Measurements from ENCODE around the gene LAMTOR2.

LAMTOR2 gene

GRCh38 chr1:156076609-156077429, 22.2 kb downstream of the LAMTOR2 start:
- no peak for DNase-seq (ENCODE audit: low spot score)

DNA sequence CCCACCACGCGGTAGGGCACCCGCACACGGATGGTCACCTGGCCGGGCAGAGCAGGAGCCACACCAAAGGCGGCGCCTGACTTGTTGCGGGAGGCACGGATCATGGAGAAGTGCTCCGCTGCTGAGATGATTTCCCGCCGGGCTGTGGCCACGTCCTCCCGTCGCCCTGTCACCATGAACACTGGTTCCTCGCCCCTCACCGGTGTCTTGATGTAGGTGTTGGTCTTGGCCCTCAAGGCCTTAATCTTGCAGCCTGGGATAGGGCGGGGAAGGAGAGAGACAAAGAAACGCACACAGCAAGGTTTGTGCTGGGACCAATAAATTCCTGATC, 22.8 kb downstream of the LAMTOR2 start:
- DNase-seq (ENCODE audit: low spot score) = no peak

- no peak for DNase-seq (ENCODE audit: low spot score)
These were observed 24.1 kb downstream of the LAMTOR2 start for GRCh38 chr1:156078728-156079127.

DNA sequence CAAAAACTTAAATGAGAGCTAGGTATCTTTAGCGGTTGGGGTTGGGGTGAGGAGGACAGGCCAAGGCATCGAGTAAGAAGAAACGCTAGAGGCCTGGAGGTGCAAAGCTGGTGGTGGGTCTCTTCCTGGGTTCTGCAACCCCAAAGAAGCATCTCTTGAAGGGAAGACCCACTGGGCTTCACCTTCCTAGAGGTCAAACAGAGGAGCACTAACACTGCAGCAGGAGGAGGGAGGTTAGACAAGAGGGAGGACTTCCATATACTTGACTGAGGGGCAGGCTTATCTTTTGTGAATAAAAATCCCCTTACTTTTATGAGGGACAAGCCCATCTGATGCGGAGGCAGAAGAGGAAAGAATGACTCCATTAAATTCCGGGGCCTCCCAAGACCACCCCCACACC, 25.2 kb downstream of the LAMTOR2 start:
- no peak for DNase-seq (ENCODE audit: low spot score)

GRCh38 chr1:156080241-156080862, 25.8 kb downstream of the LAMTOR2 start:
- DNase-seq (ENCODE audit: low spot score) = no peak

- no peak for DNase-seq (ENCODE audit: low spot score)
These were observed 26.2 kb downstream of the LAMTOR2 start for GRCh38 chr1:156080863-156081179.

DNA sequence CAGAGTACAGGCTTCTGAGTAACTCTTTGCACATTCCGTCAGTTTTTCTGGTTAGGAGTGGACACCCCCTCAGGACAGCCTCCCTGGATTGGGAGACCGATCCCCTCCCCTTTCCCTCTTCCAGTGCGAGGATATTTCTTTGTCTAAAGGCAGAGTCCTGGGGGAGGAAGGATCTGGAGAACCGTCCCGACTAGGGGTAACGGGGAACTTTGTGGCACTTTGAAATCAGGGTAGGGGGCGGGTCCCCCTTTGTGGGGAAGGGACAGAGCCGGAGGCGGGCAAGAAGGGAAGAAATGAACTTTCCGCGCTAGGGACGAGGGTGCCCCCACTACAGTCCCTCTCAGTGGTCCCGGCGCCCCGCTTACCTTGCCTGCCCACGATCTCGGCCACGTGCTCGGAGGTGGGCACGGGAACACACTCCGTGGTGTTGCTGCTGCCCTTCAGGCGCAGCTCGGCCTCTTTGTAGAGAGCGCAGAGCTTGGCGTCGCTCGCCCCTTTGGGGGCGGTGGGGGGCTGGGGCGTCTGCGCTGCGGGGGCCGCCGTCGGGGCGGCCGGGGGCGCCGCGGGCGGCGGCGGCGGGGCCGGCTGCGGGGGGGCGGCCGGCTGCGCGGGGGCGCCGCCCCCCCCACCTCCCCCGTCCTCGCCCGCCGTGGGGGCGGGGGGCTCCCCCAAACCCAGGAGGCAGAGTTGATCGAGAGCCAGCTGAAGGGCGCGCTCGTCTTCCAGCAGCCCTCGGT, 26.8 kb downstream of the LAMTOR2 start:
- no peak for DNase-seq (ENCODE audit: low spot score)

GRCh38 chr1:156081917-156082308, 27.3 kb downstream of the LAMTOR2 start:
- no peak for DNase-seq (ENCODE audit: low spot score)

DNA sequence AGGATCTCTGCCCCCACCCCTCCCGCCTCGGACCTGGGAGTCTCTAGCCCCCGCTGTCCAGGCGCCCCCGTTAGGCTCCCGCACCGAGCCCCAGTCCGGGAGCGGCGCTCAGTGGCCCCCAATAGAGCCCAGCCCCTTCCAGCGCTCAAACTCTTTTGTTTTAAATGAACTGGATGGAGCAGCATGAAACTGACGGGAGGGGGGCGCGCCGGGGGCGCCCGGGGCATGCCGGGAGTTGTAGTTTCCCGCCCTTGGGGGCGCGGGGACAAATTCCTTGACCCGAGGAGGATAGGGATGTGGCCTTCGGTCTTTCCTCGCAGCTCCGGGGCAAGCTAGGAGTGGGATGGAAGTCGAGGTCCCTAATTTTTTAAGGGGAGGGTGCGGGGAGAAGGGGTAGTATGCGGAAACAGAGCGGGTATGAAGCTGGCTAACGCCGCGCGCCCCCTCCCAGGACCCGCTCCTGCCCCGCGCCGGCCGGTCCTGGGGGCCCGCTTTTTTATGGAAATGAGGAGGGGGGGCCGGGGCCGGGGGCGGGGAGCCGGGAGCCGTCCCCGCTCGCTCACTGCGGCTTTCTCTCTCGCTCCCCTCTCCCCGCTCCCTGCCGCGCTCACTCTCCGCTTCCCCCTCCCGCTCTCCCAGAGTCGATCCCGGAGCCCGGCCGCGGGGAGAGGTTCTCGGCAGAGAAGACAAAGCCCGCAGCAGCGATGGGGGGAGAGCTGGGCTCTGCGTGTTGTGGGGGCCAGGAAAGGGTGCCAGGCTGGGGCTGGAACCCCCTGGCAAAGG, 27.9 kb downstream of the LAMTOR2 start, which contains the start of gene MEX3A:
TSS of gene MEX3A (minus strand) at position 157 of the 783 bp plus-strand sequence. CDS start 467 bp downstream, outside the sequence.
- peak; percentile 84 for DNase-seq (ENCODE audit: low spot score)

- no peak for DNase-seq (ENCODE audit: low spot score)
These were observed 29.5 kb downstream of the LAMTOR2 start for GRCh38 chr1:156083800-156084790.

GRCh38 chr1:156086256-156086662, 31.7 kb downstream of the LAMTOR2 start:
- DNase-seq (ENCODE audit: low spot score) = no peak

DNA sequence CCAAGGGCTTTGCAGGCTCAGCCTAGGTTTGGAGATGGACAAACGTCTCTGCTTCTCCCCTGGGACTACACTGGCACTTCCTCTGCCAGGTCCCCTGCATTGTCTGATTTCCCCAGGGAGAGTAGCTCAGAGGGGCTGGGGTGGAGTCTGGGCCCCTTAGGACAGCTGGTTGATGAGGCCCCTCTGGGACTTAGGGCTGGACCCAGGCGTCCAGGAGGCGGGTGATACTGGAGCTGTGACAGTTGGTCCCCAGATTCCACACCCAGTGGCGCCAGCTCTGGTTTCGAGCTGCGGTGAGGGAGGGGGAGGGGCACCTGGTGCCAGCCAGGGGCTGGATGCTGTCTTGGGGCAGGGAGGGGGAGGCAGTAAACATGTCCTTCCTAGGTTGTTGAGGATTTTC, 35.1 kb downstream of the LAMTOR2 start:
- no peak for DNase-seq (ENCODE audit: low spot score)

GRCh38 chr1:156090138-156090839, 35.7 kb downstream of the LAMTOR2 start:
- DNase-seq (ENCODE audit: low spot score) = no peak

DNA sequence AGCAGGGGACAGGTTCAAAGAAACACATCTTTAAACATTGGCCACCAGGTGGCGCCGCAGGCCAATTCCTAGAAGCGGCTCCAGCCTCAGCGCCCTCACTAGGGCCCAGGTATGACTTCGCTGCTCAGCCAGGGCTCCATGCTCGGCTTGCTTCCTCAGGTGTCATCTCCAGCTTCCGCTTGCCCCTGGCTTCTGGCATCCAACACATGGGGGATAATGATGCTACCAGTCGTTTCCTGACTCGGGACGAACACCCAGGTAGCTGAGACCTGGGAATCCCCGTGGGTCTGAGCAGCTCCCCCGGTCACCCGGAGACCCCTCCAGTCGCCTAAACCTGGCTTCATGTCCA, 36.2 kb downstream of the LAMTOR2 start:
- DNase-seq (ENCODE audit: low spot score) = peak; percentile 76

DNA sequence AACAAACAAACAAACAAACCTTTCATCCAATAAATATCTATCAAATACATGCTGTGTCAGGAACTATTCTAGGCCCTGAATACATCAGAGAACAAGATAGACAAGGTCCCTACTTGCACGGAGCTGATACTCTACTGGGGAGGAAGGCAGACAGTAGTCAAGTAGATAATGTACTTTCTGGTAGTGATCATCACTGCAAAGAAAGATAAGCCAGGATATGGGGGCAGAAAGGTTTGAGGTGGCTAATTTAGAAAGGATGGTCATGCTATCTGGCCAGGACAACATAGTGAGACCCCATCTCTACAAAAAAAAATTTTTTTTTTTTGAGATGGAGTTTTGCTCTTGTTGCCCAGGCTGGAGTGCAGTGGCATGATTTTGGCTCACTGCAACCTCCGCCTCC, 37.0 kb downstream of the LAMTOR2 start:
- no peak for DNase-seq (ENCODE audit: low spot score)

DNA sequence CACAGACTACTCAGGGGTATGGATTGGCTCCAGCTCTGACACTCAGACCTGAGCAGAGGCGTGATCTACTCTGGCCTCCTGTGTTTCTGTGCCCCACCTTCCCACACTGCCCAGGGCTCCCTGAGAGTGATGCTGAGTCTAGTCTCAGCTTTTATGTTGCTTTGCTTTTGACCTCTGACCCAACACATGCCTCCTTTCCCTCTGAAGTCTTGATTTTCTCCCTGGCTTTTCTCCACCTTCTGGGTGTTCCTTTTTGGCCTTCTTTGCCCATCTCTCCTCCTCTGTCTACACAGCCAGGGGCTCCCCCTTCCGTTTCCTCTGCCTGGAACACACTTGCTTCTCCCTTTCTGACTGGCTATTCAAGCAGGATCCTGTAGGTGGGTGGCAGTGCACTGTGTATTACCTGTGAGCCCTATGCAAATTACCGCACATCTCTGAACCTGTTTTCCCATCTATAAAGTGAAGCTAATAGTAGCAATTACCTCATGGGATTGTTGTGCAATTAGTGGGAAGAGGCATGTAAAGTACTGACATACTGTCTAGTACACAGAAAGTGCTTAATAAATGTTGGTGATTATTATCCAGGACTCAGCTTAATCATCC, 41.4 kb downstream of the LAMTOR2 start:
- no peak for DNase-seq (ENCODE audit: low spot score)

- peak; percentile 90 for DNase-seq (ENCODE audit: low spot score)
These were observed 42.2 kb downstream of the LAMTOR2 start for GRCh38 chr1:156096640-156097391.

GRCh38 chr1:156097499-156098178, 43.1 kb downstream of the LAMTOR2 start:
- DNase-seq (ENCODE audit: low spot score) = no peak

DNA sequence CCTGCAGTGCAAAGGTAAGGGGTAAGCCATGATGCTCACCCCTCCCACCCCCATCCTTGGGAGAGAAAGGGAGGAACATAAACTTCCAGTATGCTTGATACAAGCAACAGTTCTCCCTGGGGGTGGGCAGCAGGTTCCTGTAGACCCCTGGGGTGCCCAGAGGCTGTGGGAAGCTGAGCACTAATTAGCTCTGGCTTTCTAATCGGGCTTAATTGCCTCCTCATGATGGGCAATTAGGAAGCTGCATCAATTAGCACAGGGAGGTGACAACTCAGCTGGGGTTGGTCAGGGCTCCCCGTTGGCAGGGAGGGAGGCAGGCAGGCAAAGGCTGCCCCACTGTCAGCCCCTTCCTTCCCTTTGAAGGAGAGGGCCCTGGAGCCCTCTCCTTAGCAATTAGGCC, 44.2 kb downstream of the LAMTOR2 start:
- no peak for DNase-seq (ENCODE audit: low spot score)

All from COLO829 (cell line).